Glutamatergic neuron (in vitro differentiated cells): ENCODE results near the gene BEAN1. TPM values are rescaled to one million over a fixed set of nuclear protein-coding genes. Genes with fewer than 3 reads are reported as not detected.
"Not testable (repeated sequence)": the region's sequence is repeated elsewhere in the genome, so short reads cannot be mapped to it uniquely, and the experiment has no call there.

Experiments used
- DNase-seq: peaks from one replicate; pipeline ENCODE4 v3.0.0; 2022
- H3K27ac Mint-ChIP-seq: one replicate; pipeline ENCODE4 v1.8.0; 2020; ENCODE audit warnings: mild to moderate bottlenecking, mixed read lengths, inconsistent platforms; ENCODE audit not compliant: unreplicated experiment
- H3K27me3 Mint-ChIP-seq: one replicate; pipeline ENCODE4 v1.8.0; 2020; ENCODE audit warnings: mild to moderate bottlenecking, moderate library complexity, mixed read lengths, inconsistent platforms; ENCODE audit not compliant: unreplicated experiment
- H3K36me3 Mint-ChIP-seq: one replicate; pipeline ENCODE4 v1.8.0; 2020; ENCODE audit warnings: mild to moderate bottlenecking, mixed read lengths, inconsistent platforms; ENCODE audit not compliant: unreplicated experiment
- H3K4me1 Mint-ChIP-seq: one replicate; pipeline ENCODE4 v1.8.0; 2020; ENCODE audit warnings: mild to moderate bottlenecking, low read depth, mixed read lengths, inconsistent platforms; ENCODE audit not compliant: unreplicated experiment
- H3K4me3 Mint-ChIP-seq: one replicate; pipeline ENCODE4 v1.8.0; 2020; ENCODE audit warnings: mild to moderate bottlenecking, mixed read lengths, inconsistent platforms; ENCODE audit not compliant: unreplicated experiment
- H3K9me3 Mint-ChIP-seq: one replicate; pipeline ENCODE4 v1.8.0; 2020; ENCODE audit warnings: mild to moderate bottlenecking, moderate library complexity, mixed read lengths, inconsistent platforms; ENCODE audit not compliant: unreplicated experiment
- total RNA-seq: library from RNA; stranded (reverse); fragmentation: NEBNext Ultra II Directional; extraction: Animal tissue kit (Norgen Biotek cat#: 25700); gene quantifications from one replicate; pipeline ENCODE4 v1.2.1, GENCODE V29; 2021; ENCODE audit not compliant: unreplicated experiment
- TF ChIP-seq, protein P1 (sequence below): fragments of 200-600 bp; sonication (generic); IDR thresholded peaks from one replicate; pipeline ENCODE4 v1.5.0; 2021; ENCODE audit not compliant: partially characterized antibody, unreplicated experiment

The BEAN1 gene
- total RNA-seq, 1 donor from 2014 or later, result 1.8 TPM

DNA sequence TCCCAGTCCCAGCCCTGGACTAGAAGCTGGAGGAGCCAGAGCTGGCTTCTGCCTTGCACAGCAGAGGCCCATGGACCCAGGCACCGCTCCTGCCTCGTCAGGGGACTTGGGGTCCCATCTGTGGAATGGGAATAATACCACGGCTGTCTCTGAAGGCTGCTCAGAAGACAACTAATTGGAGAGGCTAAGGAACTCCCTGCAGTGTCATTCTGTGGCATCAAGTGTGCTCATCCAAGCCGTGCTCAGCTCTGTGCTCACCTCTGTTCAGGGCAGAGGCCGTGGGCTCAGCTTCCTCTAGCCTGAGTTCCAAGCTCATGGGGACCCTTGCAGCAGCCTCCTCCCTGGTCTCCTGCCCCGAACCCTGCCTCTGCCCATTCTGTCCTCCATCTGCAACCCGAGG, 31.8 kb downstream of the BEAN1 start:
- peaks cover 2% of the 10 kb centered on the region for H3K9me3 Mint-ChIP-seq
- H3K4me3 Mint-ChIP-seq, result no peak overlapping the region
- no peaks in the 10 kb centered on the region for H3K27me3 Mint-ChIP-seq
- H3K27ac Mint-ChIP-seq, result no peak overlapping the region
- DNase-seq, result no peak
- peaks cover 8% of the 10 kb centered on the region for H3K4me1 Mint-ChIP-seq
- H3K36me3 Mint-ChIP-seq, result no peaks in the 10 kb centered on the region
- TF ChIP-seq, protein P1, sequence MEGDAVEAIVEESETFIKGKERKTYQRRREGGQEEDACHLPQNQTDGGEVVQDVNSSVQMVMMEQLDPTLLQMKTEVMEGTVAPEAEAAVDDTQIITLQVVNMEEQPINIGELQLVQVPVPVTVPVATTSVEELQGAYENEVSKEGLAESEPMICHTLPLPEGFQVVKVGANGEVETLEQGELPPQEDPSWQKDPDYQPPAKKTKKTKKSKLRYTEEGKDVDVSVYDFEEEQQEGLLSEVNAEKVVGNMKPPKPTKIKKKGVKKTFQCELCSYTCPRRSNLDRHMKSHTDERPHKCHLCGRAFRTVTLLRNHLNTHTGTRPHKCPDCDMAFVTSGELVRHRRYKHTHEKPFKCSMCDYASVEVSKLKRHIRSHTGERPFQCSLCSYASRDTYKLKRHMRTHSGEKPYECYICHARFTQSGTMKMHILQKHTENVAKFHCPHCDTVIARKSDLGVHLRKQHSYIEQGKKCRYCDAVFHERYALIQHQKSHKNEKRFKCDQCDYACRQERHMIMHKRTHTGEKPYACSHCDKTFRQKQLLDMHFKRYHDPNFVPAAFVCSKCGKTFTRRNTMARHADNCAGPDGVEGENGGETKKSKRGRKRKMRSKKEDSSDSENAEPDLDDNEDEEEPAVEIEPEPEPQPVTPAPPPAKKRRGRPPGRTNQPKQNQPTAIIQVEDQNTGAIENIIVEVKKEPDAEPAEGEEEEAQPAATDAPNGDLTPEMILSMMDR, result no peak

DNA sequence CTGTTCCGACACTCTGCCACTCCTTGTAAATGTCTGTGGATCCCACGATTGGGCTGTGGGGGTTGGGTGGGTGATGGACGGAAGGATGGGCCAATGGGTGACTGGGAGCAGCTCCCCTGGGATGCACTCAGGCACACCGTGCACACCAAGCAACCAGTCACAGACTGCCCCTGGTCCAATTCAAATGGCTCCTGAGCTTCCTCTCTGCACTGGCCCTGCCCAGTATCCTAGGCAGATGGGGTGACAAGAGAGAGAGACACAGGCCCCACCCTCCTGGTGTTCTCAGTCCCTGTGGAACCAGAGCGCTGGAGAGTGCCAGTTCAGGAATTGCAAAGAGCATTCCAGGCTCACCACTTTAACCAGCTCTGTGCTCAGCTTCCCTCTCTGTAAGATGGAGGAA, 32.8 kb downstream of the BEAN1 start:
- Mint-ChIP-seq H3K9me3 (peaks cover 2% of the 10 kb centered on the region), H3K4me3 (no peak overlapping the region), H3K36me3 (no peaks in the 10 kb centered on the region), H3K27me3 (no peaks in the 10 kb centered on the region), H3K4me1 (peaks cover 8% of the 10 kb centered on the region), H3K27ac (no peak overlapping the region)
- peak; percentile 64 for DNase-seq
- TF ChIP-seq, protein P1, result no peak

DNA sequence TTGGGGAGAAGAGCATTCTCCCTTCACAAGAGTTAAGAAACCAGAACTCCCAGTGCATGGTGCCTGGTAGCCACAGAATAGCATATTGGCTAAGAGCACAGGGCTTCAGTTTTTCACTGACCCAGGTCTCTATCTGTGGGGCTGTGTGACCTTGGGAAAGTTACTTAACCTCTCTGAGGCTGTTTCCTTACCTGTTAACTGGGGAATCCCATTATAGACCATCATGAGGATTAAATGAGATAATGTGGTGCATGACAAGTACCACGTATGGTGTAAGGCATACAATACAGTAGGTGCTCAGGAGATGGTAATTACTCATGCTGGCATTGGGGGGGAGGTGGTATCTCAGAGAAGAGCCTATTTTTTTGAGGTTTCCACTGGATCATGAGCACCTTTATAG, 33.6 kb downstream of the BEAN1 start:
- TF ChIP-seq, protein P1, result no peak
- Mint-ChIP-seq H3K4me3 (no peak overlapping the region), H3K9me3 (peaks cover 2% of the 10 kb centered on the region), H3K27ac (no peak overlapping the region), H3K4me1 (peaks cover 8% of the 10 kb centered on the region), H3K27me3 (no peaks in the 10 kb centered on the region), H3K36me3 (no peaks in the 10 kb centered on the region)
- DNase-seq, result no peak

DNA sequence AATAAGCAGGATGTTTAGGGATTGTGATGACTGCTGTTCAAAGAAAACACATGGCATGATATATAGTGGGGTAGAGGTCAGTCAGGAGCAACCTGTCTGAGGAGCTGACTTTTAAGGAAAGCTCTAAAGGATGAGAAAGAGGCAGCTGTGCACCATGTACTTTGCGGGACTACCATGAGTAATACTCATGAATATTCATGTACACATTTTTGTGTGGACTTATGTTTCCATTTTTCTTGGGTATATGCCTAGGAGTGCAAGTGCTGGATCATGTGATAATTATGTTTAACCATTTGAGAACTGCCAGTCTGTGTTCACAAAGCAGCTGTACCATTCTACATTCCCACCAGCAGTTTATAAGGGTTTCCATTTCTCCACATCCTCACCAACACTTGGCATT, 35.8 kb downstream of the BEAN1 start:
- Mint-ChIP-seq H3K4me1 (peaks cover 8% of the 10 kb centered on the region), H3K27ac (no peak overlapping the region), H3K27me3 (no peaks in the 10 kb centered on the region), H3K4me3 (no peak overlapping the region), H3K9me3 (peaks cover 2% of the 10 kb centered on the region), H3K36me3 (peaks cover 5% of the 10 kb centered on the region)
- TF ChIP-seq, protein P1, result no peak
- no peak for DNase-seq

DNA sequence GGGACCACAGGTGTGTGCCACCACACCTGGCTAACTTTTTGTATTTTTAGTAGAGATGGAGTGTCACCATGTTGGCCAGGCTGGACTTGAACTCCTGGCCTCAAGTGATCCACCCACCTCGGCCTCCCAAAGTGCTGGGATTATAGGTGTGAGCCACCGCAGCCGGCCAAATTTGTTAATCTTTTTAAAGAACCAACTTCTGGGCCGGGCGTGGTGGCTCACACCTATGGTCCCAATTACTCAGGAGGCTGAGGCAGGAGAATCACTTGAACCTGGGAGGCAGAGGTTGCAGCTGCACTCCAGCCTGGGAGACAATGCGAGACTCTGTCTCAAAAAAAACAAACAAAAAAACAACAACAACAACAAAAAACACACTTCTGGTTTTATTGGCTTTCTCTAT, 38.9 kb downstream of the BEAN1 start:
- DNase-seq, H3K27me3 Mint-ChIP-seq, H3K27ac Mint-ChIP-seq, H3K4me1 Mint-ChIP-seq, H3K36me3 Mint-ChIP-seq, H3K4me3 Mint-ChIP-seq, H3K9me3 Mint-ChIP-seq: not testable (repeated sequence)

DNA sequence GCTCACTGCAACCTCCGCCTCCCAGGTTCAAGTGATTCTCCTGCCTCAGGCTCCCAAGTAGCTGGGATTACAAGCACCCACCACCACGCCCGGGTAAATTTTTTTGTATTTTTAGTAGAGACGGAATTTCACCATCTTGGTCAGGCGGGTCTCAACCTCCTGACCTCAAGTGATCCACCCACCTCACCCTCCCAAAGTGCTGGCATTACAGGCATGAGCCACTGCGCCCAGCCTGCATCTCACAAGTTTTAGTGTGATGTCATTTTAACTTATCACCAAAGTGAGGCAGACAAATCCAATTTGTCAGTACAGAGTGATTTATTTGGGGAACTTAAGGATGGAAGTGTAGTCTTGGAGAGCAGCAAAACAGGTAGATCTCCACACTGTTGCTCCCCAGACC, 39.5 kb downstream of the BEAN1 start:
- not testable (repeated sequence) for H3K36me3 Mint-ChIP-seq, H3K4me3 Mint-ChIP-seq, H3K27ac Mint-ChIP-seq, H3K4me1 Mint-ChIP-seq, DNase-seq, H3K27me3 Mint-ChIP-seq, H3K9me3 Mint-ChIP-seq
